ENCODE measurements around the gene LY86. TPM values are rescaled to one million over a fixed set of nuclear protein-coding genes. Genes with fewer than 3 reads are reported as not detected.

LY86 gene
- total and polyA plus RNA-seq, 10 of the 15 experiments (the other 5 are each of a cell fraction or from before 2014, with no cell fraction given): 68.2 to 457 (median 128) TPM

DNA sequence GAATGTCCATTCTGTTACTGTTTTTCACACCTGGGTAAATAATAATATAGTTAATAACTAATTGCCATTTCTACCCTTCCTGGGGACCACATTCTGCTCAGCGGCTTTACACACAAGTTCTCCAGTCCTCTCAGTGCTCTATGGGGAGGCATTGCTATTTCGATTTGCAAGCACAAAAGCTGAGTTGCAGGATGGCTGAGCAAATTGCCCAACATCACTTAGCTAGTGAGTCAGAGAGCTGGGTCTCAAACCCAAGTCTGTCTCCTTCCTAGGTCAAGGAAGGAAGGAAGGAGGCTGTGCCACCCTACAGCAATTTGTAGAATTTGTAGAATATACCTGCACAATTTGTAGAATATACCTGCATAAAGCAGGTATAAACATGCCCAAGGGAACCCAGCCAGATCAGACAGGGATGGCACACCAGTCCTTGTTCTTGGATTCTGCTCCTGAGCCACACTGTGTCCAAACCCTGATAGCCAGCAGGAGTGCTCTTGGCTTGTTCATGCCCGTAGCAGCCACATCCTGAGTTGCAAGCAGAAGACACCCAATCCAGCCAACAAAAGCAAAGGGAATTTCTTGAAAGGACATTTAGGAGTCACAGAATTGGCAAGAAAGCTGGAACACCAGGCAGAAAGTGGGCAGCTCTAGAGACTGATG lies 56.9 kb downstream of the LY86 start (continued):
- TF ChIP-seq, protein P1, sequence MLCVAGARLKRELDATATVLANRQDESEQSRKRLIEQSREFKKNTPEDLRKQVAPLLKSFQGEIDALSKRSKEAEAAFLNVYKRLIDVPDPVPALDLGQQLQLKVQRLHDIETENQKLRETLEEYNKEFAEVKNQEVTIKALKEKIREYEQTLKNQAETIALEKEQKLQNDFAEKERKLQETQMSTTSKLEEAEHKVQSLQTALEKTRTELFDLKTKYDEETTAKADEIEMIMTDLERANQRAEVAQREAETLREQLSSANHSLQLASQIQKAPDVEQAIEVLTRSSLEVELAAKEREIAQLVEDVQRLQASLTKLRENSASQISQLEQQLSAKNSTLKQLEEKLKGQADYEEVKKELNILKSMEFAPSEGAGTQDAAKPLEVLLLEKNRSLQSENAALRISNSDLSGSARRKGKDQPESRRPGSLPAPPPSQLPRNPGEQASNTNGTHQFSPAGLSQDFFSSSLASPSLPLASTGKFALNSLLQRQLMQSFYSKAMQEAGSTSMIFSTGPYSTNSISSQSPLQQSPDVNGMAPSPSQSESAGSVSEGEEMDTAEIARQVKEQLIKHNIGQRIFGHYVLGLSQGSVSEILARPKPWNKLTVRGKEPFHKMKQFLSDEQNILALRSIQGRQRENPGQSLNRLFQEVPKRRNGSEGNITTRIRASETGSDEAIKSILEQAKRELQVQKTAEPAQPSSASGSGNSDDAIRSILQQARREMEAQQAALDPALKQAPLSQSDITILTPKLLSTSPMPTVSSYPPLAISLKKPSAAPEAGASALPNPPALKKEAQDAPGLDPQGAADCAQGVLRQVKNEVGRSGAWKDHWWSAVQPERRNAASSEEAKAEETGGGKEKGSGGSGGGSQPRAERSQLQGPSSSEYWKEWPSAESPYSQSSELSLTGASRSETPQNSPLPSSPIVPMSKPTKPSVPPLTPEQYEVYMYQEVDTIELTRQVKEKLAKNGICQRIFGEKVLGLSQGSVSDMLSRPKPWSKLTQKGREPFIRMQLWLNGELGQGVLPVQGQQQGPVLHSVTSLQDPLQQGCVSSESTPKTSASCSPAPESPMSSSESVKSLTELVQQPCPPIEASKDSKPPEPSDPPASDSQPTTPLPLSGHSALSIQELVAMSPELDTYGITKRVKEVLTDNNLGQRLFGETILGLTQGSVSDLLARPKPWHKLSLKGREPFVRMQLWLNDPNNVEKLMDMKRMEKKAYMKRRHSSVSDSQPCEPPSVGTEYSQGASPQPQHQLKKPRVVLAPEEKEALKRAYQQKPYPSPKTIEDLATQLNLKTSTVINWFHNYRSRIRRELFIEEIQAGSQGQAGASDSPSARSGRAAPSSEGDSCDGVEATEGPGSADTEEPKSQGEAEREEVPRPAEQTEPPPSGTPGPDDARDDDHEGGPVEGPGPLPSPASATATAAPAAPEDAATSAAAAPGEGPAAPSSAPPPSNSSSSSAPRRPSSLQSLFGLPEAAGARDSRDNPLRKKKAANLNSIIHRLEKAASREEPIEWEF (IDR thresholded peaks at IDR 0.05; ENCODE audit: insufficient replicate concordance, low read depth, low read length): no peak
- TF ChIP-seq RUNX3 (IDR thresholded peaks at IDR 0.05; ENCODE audit: low read length) (no peak), HCFC1 (IDR thresholded peaks at IDR 0.05; ENCODE audit: low read length) (no peak), KAT2A (conservative IDR thresholded peaks at IDR 0.05; ENCODE audit: control insufficient read depth, low read depth, low read length) (no peak)
- TF ChIP-seq, protein P2, sequence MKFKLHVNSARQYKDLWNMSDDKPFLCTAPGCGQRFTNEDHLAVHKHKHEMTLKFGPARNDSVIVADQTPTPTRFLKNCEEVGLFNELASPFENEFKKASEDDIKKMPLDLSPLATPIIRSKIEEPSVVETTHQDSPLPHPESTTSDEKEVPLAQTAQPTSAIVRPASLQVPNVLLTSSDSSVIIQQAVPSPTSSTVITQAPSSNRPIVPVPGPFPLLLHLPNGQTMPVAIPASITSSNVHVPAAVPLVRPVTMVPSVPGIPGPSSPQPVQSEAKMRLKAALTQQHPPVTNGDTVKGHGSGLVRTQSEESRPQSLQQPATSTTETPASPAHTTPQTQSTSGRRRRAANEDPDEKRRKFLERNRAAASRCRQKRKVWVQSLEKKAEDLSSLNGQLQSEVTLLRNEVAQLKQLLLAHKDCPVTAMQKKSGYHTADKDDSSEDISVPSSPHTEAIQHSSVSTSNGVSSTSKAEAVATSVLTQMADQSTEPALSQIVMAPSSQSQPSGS (IDR thresholded peaks at IDR 0.05; ENCODE audit: low read length): no peak

Measured in GM12878 (cell line).